ENCODE data around the gene PTCH2.
A peak's percentile ranks its signal among the peaks of the same experiment; 100 is the strongest.

The PTCH2 gene

GRCh38 chr1:44828841-44829440, 14.1 kb downstream of the PTCH2 start:
- Histone ChIP-seq H3K27me3 (ENCODE audit: insufficient read depth, low read length) (peaks cover 10% of the 10 kb centered on the region; the same call in 1 of the 2 replicates), H3K9me2 (ENCODE audit: low read depth, low read length) (no peaks in the 10 kb centered on the region), H3K79me2 (ENCODE audit: insufficient read depth, low read length) (no peaks in the 10 kb centered on the region), H3K4me3 (ENCODE audit: low read depth, low read length, poor library complexity, severe bottlenecking) (no peak overlapping the region), H3F3A (ENCODE audit: insufficient read depth, low read length) (no peaks in the 10 kb centered on the region), H3K9me3 (ENCODE audit: low read length) (no peaks in the 10 kb centered on the region), H2AFZ (ENCODE audit: low read length) (no peak overlapping the region), H4K20me1 (ENCODE audit: insufficient read depth, low read length) (no peaks in the 10 kb centered on the region), H3K27ac (ENCODE audit: low read depth, low read length, poor library complexity, severe bottlenecking) (no peak overlapping the region), H3K4me1 (ENCODE audit: insufficient read depth, low read length, severe bottlenecking) (peaks cover 8% of the 10 kb centered on the region), H3K9ac (ENCODE audit: low read length) (no peak overlapping the region), H3K4me2 (ENCODE audit: low read length) (no peak overlapping the region), H3K36me3 (ENCODE audit: insufficient read depth, low read length) (no peaks in the 10 kb centered on the region; the same call in 1 of the 2 replicates)
- TF ChIP-seq EZH2 (IDR thresholded peaks at IDR 0.05; ENCODE audit: borderline replicate concordance, low read length), result no peak
- no peak for TF ChIP-seq CTCF (IDR thresholded peaks at IDR 0.05; ENCODE audit: low read length)

- Histone ChIP-seq H3K79me2 (ENCODE audit: insufficient read depth, low read length) (no peaks in the 10 kb centered on the region), H3K27me3 (ENCODE audit: insufficient read depth, low read length) (peaks cover 10% of the 10 kb centered on the region; the same call in 1 of the 2 replicates), H3K4me2 (ENCODE audit: low read length) (no peak overlapping the region), H3K36me3 (ENCODE audit: insufficient read depth, low read length) (no peaks in the 10 kb centered on the region; the same call in 1 of the 2 replicates), H3K9ac (ENCODE audit: low read length) (no peak overlapping the region), H3K4me3 (ENCODE audit: low read depth, low read length, poor library complexity, severe bottlenecking) (no peak overlapping the region), H3F3A (ENCODE audit: insufficient read depth, low read length) (no peaks in the 10 kb centered on the region), H3K9me3 (ENCODE audit: low read length) (no peaks in the 10 kb centered on the region), H3K4me1 (ENCODE audit: insufficient read depth, low read length, severe bottlenecking) (peaks cover 8% of the 10 kb centered on the region), H3K27ac (ENCODE audit: low read depth, low read length, poor library complexity, severe bottlenecking) (no peak overlapping the region), H4K20me1 (ENCODE audit: insufficient read depth, low read length) (no peaks in the 10 kb centered on the region), H3K9me2 (ENCODE audit: low read depth, low read length) (no peaks in the 10 kb centered on the region), H2AFZ (ENCODE audit: low read length) (no peak overlapping the region)
- no peak for TF ChIP-seq CTCF (IDR thresholded peaks at IDR 0.05; ENCODE audit: low read length)
- no peak for TF ChIP-seq EZH2 (IDR thresholded peaks at IDR 0.05; ENCODE audit: borderline replicate concordance, low read length)
Measured at GRCh38 chr1:44828003-44828651, 14.9 kb downstream of the PTCH2 start.

GRCh38 chr1:44827197-44828002, 15.7 kb downstream of the PTCH2 start:
- Histone ChIP-seq H3K9me3 (ENCODE audit: low read length) (no peaks in the 10 kb centered on the region), H3K27ac (ENCODE audit: low read depth, low read length, poor library complexity, severe bottlenecking) (no peak overlapping the region), H3K9me2 (ENCODE audit: low read depth, low read length) (no peaks in the 10 kb centered on the region), H3K9ac (ENCODE audit: low read length) (no peak overlapping the region), H3F3A (ENCODE audit: insufficient read depth, low read length) (no peaks in the 10 kb centered on the region), H3K4me2 (ENCODE audit: low read length) (no peak overlapping the region), H3K4me3 (ENCODE audit: low read depth, low read length, poor library complexity, severe bottlenecking) (no peak overlapping the region), H3K27me3 (ENCODE audit: insufficient read depth, low read length) (peaks cover 10% of the 10 kb centered on the region; the same call in 1 of the 2 replicates), H3K79me2 (ENCODE audit: insufficient read depth, low read length) (no peaks in the 10 kb centered on the region), H2AFZ (ENCODE audit: low read length) (no peak overlapping the region), H3K36me3 (ENCODE audit: insufficient read depth, low read length) (no peaks in the 10 kb centered on the region; the same call in 1 of the 2 replicates), H3K4me1 (ENCODE audit: insufficient read depth, low read length, severe bottlenecking) (peaks cover 8% of the 10 kb centered on the region), H4K20me1 (ENCODE audit: insufficient read depth, low read length) (no peaks in the 10 kb centered on the region)
- TF ChIP-seq CTCF (IDR thresholded peaks at IDR 0.05; ENCODE audit: low read length) (peak; percentile 70), EZH2 (IDR thresholded peaks at IDR 0.05; ENCODE audit: borderline replicate concordance, low read length) (no peak)
